ENCODE data around the gene INSIG2. TPM values are rescaled to one million over a fixed set of nuclear protein-coding genes. Genes with fewer than 3 reads are reported as not detected.

Gene INSIG2
- total RNA-seq, 6 donors from 2014 or later = 10.5 to 33.2 (median 23.5) TPM

- H3K4me3 ChIP-seq = no peak overlapping the region
- no peaks in the 10 kb centered on the region for H3K9me3 ChIP-seq
- no peaks in the 10 kb centered on the region for H3K4me1 ChIP-seq
- H3K27ac ChIP-seq = no peak overlapping the region
- DNase-seq = no peak
- 88 to 89% methylated on average over 2 of the region's 2 CpGs for WGBS, 2 donors
- TF ChIP-seq EP300 (IDR thresholded peaks at IDR 0.05) = no peak
- TF ChIP-seq POLR2AphosphoS5 (IDR thresholded peaks at IDR 0.05) = no peak
- H3K36me3 ChIP-seq = no peaks in the 10 kb centered on the region
- H3K27me3 ChIP-seq = no peaks in the 10 kb centered on the region
- no peak for ATAC-seq (ENCODE audit: low FRiP score in 2 of 2)
Measured at GRCh38 chr2:118133916-118134315, 45.6 kb downstream of the INSIG2 start.

- Histone ChIP-seq H3K27me3 (no peaks in the 10 kb centered on the region), H3K36me3 (no peaks in the 10 kb centered on the region), H3K9me3 (no peaks in the 10 kb centered on the region), H3K27ac (no peak overlapping the region), H3K4me3 (no peak overlapping the region), H3K4me1 (no peaks in the 10 kb centered on the region)
- no peak for ATAC-seq (ENCODE audit: low FRiP score in 2 of 2)
- DNase-seq = no peak
- no peak for TF ChIP-seq POLR2A (IDR thresholded peaks at IDR 0.05)
- 83 to 90% methylated on average over 6 of the region's 6 CpGs for WGBS, 2 donors
Measured at GRCh38 chr2:118134650-118135049, 46.4 kb downstream of the INSIG2 start.

GRCh38 chr2:118145207-118145606 lies 56.9 kb downstream of the INSIG2 start:
- Histone ChIP-seq H3K4me1 (no peaks in the 10 kb centered on the region), H3K27me3 (no peaks in the 10 kb centered on the region), H3K27ac (no peak overlapping the region), H3K4me3 (no peak overlapping the region), H3K9me3 (no peaks in the 10 kb centered on the region), H3K36me3 (no peaks in the 10 kb centered on the region)
- TF ChIP-seq CTCF (IDR thresholded peaks at IDR 0.05) = no peak
- TF ChIP-seq EP300 (IDR thresholded peaks at IDR 0.05) = no peak
- no peak for TF ChIP-seq POLR2AphosphoS5 (IDR thresholded peaks at IDR 0.05)
- no peak for TF ChIP-seq POLR2A (IDR thresholded peaks at IDR 0.05)
- no peak for ATAC-seq (ENCODE audit: low FRiP score in 2 of 2)
- no peak for DNase-seq
- WGBS, 2 donors = 59 to 91% methylated on average over 1 of the region's 1 CpG

GRCh38 chr2:118145806-118146205 lies 57.5 kb downstream of the INSIG2 start:
- DNase-seq (no peak), ATAC-seq (ENCODE audit: low FRiP score in 2 of 2) (no peak)
- TF ChIP-seq EP300 (IDR thresholded peaks at IDR 0.05) (no peak), CTCF (IDR thresholded peaks at IDR 0.05) (no peak), POLR2A (IDR thresholded peaks at IDR 0.05) (no peak), POLR2AphosphoS5 (IDR thresholded peaks at IDR 0.05) (no peak)
- no peaks in the 10 kb centered on the region for H3K27me3 ChIP-seq
- H3K4me1 ChIP-seq = no peaks in the 10 kb centered on the region
- no peak overlapping the region for H3K27ac ChIP-seq
- WGBS, 2 donors = 80 to 88% methylated on average over 6 of the region's 6 CpGs
- no peak overlapping the region for H3K4me3 ChIP-seq
- H3K36me3 ChIP-seq = no peaks in the 10 kb centered on the region
- no peaks in the 10 kb centered on the region for H3K9me3 ChIP-seq

- no peaks in the 10 kb centered on the region for H3K9me3 ChIP-seq
- DNase-seq = no peak
- WGBS, 2 donors = 88 to 91% methylated on average over 10 to 11 of the region's 11 CpGs
- no peak for ATAC-seq (ENCODE audit: low FRiP score in 2 of 2)
- no peak overlapping the region for H3K4me3 ChIP-seq
- no peaks in the 10 kb centered on the region for H3K36me3 ChIP-seq
- no peaks in the 10 kb centered on the region for H3K4me1 ChIP-seq
- no peaks in the 10 kb centered on the region for H3K27me3 ChIP-seq
- no peak overlapping the region for H3K27ac ChIP-seq
- TF ChIP-seq EP300 (IDR thresholded peaks at IDR 0.05) (no peak), POLR2A (IDR thresholded peaks at IDR 0.05) (no peak)
Measured at GRCh38 chr2:118146315-118147283, 58.3 kb downstream of the INSIG2 start.

- Histone ChIP-seq H3K4me3 (no peak overlapping the region), H3K4me1 (no peaks in the 10 kb centered on the region), H3K9me3 (no peaks in the 10 kb centered on the region), H3K27me3 (no peaks in the 10 kb centered on the region), H3K36me3 (no peaks in the 10 kb centered on the region), H3K27ac (no peak overlapping the region)
- DNase-seq (no peak), ATAC-seq (ENCODE audit: low FRiP score in 2 of 2) (no peak)
- WGBS, 2 donors = 69 to 86% methylated on average over 1 of the region's 1 CpG
- no peak for TF ChIP-seq EP300 (IDR thresholded peaks at IDR 0.05)
- TF ChIP-seq POLR2A (IDR thresholded peaks at IDR 0.05) = no peak
- no peak for TF ChIP-seq CTCF (IDR thresholded peaks at IDR 0.05)
- TF ChIP-seq POLR2AphosphoS5 (IDR thresholded peaks at IDR 0.05) = no peak
Measured at GRCh38 chr2:118148133-118148532, 59.9 kb downstream of the INSIG2 start.
